Measurements from ENCODE around the gene HECW1. TPM values are rescaled to one million over a fixed set of nuclear protein-coding genes. Genes with fewer than 3 reads are reported as not detected.
A peak's percentile ranks its signal among the peaks of the same experiment; 100 is the strongest.

HECW1 gene
- total and polyA plus RNA-seq, 2 of the 8 experiments (the other 6 are each of a cell fraction or from before 2014, with no cell fraction given): 2.9 to 12.7 TPM

GRCh38 chr7:43137811-43138210, 25.4 kb downstream of the HECW1 start:
- no peak for FAIRE-seq
- Histone ChIP-seq H2BK5ac (ENCODE audit: low read depth, low read length) (no peak overlapping the region; the same call in 1 of the 2 replicates), H2BK120ac (replicated peaks; ENCODE audit: low read depth, low read length) (peak overlapping the region; percentile 44), H4K20me1 (replicated peaks in 1 of 2; ENCODE audit: control insufficient read depth in 1 of 2, insufficient read depth in 2 of 2, low read length in 2 of 2) (no peaks in the 10 kb centered on the region), H3K79me2 (ENCODE audit: control insufficient read depth in 1 of 2, insufficient read depth in 2 of 2, low read length in 2 of 2) (no peaks in the 10 kb centered on the region), H3K27ac (ENCODE audit: low read depth, low read length) (no peak overlapping the region), H4K91ac (replicated peaks; ENCODE audit: insufficient read length, low read length) (no peak overlapping the region), H3K79me1 (ENCODE audit: low read depth, low read length) (no peaks in the 10 kb centered on the region; the same call in 1 of the 2 replicates), H3K18ac (ENCODE audit: extremely low read depth, low read length) (no peak overlapping the region), H3K4me3 (ENCODE audit: extremely low read depth in 1 of 4, insufficient read depth in 2 of 4, low read depth in 3 of 4, low read length in 4 of 4) (no peak overlapping the region), H3K36me3 (ENCODE audit: control insufficient read depth in 2 of 4, insufficient read depth in 4 of 4, low read length in 3 of 4) (no peaks in the 10 kb centered on the region), H3K4ac (replicated peaks; ENCODE audit: insufficient read length, low read depth, low read length) (no peak overlapping the region), H3K4me1 (replicated peaks in 1 of 4; ENCODE audit: control insufficient read depth in 3 of 4, insufficient read depth in 4 of 4, low read length in 3 of 4) (peaks cover 3 to 25% (median 11%) of the 10 kb centered on the region in 4 experiments; a peak in 6 of 7 replicates), H4K8ac (ENCODE audit: extremely low read depth, insufficient read depth, low read length) (no peak overlapping the region), H2AFZ (ENCODE audit: low read length) (no peak overlapping the region), H3K4me2 (ENCODE audit: insufficient read depth in 1 of 2, low read depth in 2 of 2, low read length in 2 of 2) (no peak overlapping the region), H2BK20ac (ENCODE audit: low read length) (no peak overlapping the region), H3K23me2 (ENCODE audit: low read depth, low read length) (no peaks in the 10 kb centered on the region), H3K9ac (replicated peaks in 1 of 4; ENCODE audit: extremely low read depth in 1 of 4, low read depth in 3 of 4, low read length in 3 of 4) (no peak overlapping the region), H3K14ac (ENCODE audit: insufficient read length) (no peak overlapping the region), H3K27me3 (replicated peaks in 1 of 4; ENCODE audit: control insufficient read depth in 3 of 4, extremely low read depth in 1 of 4, insufficient read depth in 3 of 4, low read length in 3 of 4) (no peaks in the 10 kb centered on the region), H3K9me3 (ENCODE audit: insufficient read depth in 2 of 2, low read depth in 1 of 2, low read length in 1 of 2) (no peaks in the 10 kb centered on the region), H2BK12ac (ENCODE audit: low read depth, low read length) (no peak overlapping the region), H3K23ac (ENCODE audit: insufficient read length) (no peak overlapping the region), H4K5ac (ENCODE audit: insufficient read length, low read depth, low read length) (no peak overlapping the region), H2BK15ac (ENCODE audit: low read length) (no peak overlapping the region), H2AK5ac (ENCODE audit: low read depth, low read length) (no peak overlapping the region), H3K56ac (replicated peaks; ENCODE audit: insufficient read length, low read depth, low read length) (no peak overlapping the region)
- no peak for DNase-seq (ENCODE audit: low read depth in 1 of 2, low spot score in 2 of 2)
- CTCF ChIA-PET (ENCODE audit: partially characterized antibody): interaction anchor here (0.6 to 3.2 kb wide), 6 partner anchors 24 to 129 kb away, joined by 3 to 13 read pairs (median 4); no protein-coding TSS in a partner anchor
- POLR2A ChIA-PET (ENCODE audit: partially characterized antibody): no interaction called here
- TF ChIP-seq FOSL1 (IDR thresholded peaks at IDR 0.05; ENCODE audit: insufficient read depth, low read depth, low read length) (no peak), POLR2A (IDR thresholded peaks at IDR 0.05; ENCODE audit: control extremely low read depth in 1 of 2, low read depth in 2 of 2, low read length in 2 of 2) (no peak), RBBP5 (IDR thresholded peaks at IDR 0.05; ENCODE audit: borderline replicate concordance, low read depth, low read length) (no peak), CREB1 (IDR thresholded peaks at IDR 0.05) (no peak), ZNF274 (IDR thresholded peaks at IDR 0.05; ENCODE audit: borderline replicate concordance, extremely low read depth, low read length) (no peak), JUND (IDR thresholded peaks at IDR 0.05; ENCODE audit: low read length) (no peak), KDM5A (IDR thresholded peaks at IDR 0.05; ENCODE audit: low read length) (no peak)
- WGBS, 2 experiments (ENCODE audit: extremely low coverage in 1 of 2, insufficient coverage in 1 of 2, insufficient read length in 1 of 2, insufficient replicate concordance in 2 of 2, low coverage in 1 of 2, low lambda C conversion rate in 2 of 2, missing lambda C conversion rate in 1 of 2): 79% methylated on average over 3 of the region's 3 CpGs; no CpG with 5 or more reads in 1 of the 2 experiments

Measured in H1 (cell line).